Activated naive CD4-positive, alpha-beta T cell treated with anti-CD3 and anti-CD28 coated beads, Interleukin-2, amount 50 U/mL, for 24 hours (primary cell): ENCODE results near the gene MGAT5.

ENCODE experiments used
- H3K27ac Mint-ChIP-seq: one replicate; pipeline ENCODE4 v1.8.0; 2021; ENCODE audit warnings: mild to moderate bottlenecking, mixed read lengths
- H3K27me3 Mint-ChIP-seq: one replicate; pipeline ENCODE4 v1.8.0; 2021; ENCODE audit warnings: mixed read lengths
- H3K36me3 Mint-ChIP-seq: one replicate; pipeline ENCODE4 v1.8.0; 2021; ENCODE audit warnings: mixed read lengths
- H3K4me1 Mint-ChIP-seq: one replicate; pipeline ENCODE4 v1.8.0; 2021; ENCODE audit warnings: mixed read lengths
- H3K4me3 Mint-ChIP-seq: one replicate; pipeline ENCODE4 v1.8.0; 2021; ENCODE audit warnings: mild to moderate bottlenecking, mixed read lengths
- H3K9me3 Mint-ChIP-seq: one replicate; pipeline ENCODE4 v1.8.0; 2021; ENCODE audit warnings: mixed read lengths

Gene MGAT5

DNA sequence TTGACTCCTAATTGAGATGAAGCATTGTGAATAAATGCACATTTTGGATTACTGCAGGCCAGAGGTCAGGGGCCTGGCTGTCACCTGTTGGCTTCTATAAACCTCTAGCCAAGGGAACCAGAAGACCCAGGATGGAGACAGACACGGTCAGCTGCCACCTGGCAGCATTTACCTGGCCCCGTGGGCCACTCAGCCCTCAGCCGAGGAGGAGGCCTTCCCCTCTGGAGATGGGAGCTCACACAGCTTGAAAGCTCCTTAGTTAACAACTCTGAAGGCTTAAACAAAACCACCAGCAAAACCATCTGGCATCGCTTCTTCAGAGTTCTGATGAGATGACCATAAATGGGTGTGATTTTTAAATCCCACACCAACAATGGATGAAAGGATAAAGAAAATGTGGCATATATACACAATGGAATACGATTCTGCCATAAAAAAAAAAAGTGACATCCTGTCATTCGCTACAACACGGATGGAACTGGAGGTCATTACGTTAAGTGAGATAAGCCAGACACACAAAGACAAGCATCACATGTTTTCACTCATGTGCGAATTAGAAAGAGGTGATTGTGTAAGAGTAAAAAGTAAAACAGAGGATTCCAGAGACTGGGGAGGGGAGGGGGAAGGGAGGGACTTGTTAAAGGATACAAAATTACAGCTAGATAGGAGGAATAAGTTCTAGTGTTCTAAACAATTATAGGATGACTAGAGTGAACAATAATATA, 246.5 kb downstream of the MGAT5 start:
- H3K4me1 Mint-ChIP-seq = no peaks in the 10 kb centered on the region
- H3K9me3 Mint-ChIP-seq = no peaks in the 10 kb centered on the region
- H3K27ac Mint-ChIP-seq = no peak overlapping the region
- H3K27me3 Mint-ChIP-seq = no peaks in the 10 kb centered on the region
- no peaks in the 10 kb centered on the region for H3K36me3 Mint-ChIP-seq
- no peak overlapping the region for H3K4me3 Mint-ChIP-seq

DNA sequence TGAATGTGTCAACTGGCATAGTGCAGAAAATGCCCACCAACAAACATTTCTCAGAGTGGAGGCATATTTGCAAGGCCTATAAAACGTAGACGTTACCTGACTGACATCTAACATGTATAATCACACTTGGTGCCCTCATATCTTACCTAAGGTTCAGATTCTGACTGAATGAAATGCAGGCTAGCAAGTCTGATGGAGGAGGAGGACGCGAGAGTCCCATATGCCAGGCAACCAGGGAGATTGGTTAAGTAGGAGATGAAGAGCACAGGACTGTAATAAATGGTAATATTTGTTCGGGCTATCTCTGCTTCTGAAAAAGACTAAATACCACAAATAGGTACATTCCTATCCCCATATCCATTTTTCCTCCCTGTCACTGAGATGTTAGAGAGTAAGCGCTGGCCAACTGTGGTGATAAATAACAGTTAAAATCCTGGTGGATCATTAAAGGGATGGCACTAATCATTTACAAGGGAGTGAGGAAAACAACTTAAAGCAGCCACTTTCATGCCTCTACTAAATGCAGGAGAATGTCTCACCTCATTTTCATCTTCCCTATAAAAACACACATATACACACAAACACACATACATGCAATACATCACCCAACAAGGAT, 247.7 kb downstream of the MGAT5 start:
- Mint-ChIP-seq H3K27ac (no peak overlapping the region), H3K36me3 (no peaks in the 10 kb centered on the region), H3K4me3 (no peak overlapping the region), H3K9me3 (no peaks in the 10 kb centered on the region), H3K4me1 (no peaks in the 10 kb centered on the region), H3K27me3 (no peaks in the 10 kb centered on the region)

DNA sequence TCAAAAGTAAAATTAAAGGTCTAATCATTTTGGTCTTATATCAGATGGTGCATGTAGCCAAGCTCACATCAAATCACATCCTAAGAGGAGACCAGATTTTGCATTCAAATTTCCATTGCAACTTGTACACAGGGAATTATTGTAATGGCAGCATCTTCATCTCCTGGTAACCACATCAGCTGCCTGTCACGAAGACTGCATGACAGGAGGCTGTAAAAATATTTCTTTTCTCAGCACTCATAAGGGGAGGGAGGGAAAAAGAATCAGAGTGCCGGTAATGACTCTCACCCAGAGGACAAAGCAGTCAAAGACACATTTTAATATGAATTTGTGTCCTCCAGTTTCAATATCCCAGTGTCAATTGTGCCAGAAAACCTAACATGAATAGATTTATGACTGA, 248.2 kb downstream of the MGAT5 start:
- H3K4me1 Mint-ChIP-seq = no peaks in the 10 kb centered on the region
- H3K4me3 Mint-ChIP-seq = no peak overlapping the region
- no peaks in the 10 kb centered on the region for H3K36me3 Mint-ChIP-seq
- H3K27ac Mint-ChIP-seq = no peak overlapping the region
- H3K27me3 Mint-ChIP-seq = no peaks in the 10 kb centered on the region
- no peaks in the 10 kb centered on the region for H3K9me3 Mint-ChIP-seq
